Activated naive CD4-positive, alpha-beta T cell treated with anti-CD3 and anti-CD28 coated beads, Interleukin-2, amount 50 U/mL, for 24 hours (primary cell): ENCODE measurements around the gene EDEM2.
"Not testable (repeated sequence)": the region's sequence is repeated elsewhere in the genome, so short reads cannot be mapped to it uniquely, and the experiment has no call there.

Source experiments
- H3K27ac Mint-ChIP-seq: one replicate; pipeline ENCODE4 v1.8.0; 2021; ENCODE audit warnings: mild to moderate bottlenecking, mixed read lengths
- H3K27me3 Mint-ChIP-seq: one replicate; pipeline ENCODE4 v1.8.0; 2021; ENCODE audit warnings: mixed read lengths
- H3K36me3 Mint-ChIP-seq: one replicate; pipeline ENCODE4 v1.8.0; 2021; ENCODE audit warnings: mixed read lengths
- H3K4me1 Mint-ChIP-seq: one replicate; pipeline ENCODE4 v1.8.0; 2021; ENCODE audit warnings: mixed read lengths
- H3K4me3 Mint-ChIP-seq: one replicate; pipeline ENCODE4 v1.8.0; 2021; ENCODE audit warnings: mild to moderate bottlenecking, mixed read lengths
- H3K9me3 Mint-ChIP-seq: one replicate; pipeline ENCODE4 v1.8.0; 2021; ENCODE audit warnings: mixed read lengths

The EDEM2 gene

GRCh38 chr20:35088231-35089145, 58.6 kb downstream of the EDEM2 start:
- Mint-ChIP-seq H3K4me1 (peaks cover 63% of the 10 kb centered on the region), H3K27ac (peak overlapping the region; percentile 44)

GRCh38 chr20:35087791-35088190, 59.3 kb downstream of the EDEM2 start:
- no peak overlapping the region for H3K27ac Mint-ChIP-seq
- H3K4me3 Mint-ChIP-seq: no peak overlapping the region
- H3K9me3 Mint-ChIP-seq: no peaks in the 10 kb centered on the region
- H3K36me3 Mint-ChIP-seq: peaks cover 6% of the 10 kb centered on the region
- H3K4me1 Mint-ChIP-seq: peaks cover 61% of the 10 kb centered on the region
- no peaks in the 10 kb centered on the region for H3K27me3 Mint-ChIP-seq

More at GRCh38 chr20:35088231-35089145, 58.6 kb downstream of the EDEM2 start:
- H3K9me3 Mint-ChIP-seq: no peaks in the 10 kb centered on the region
- peaks cover 6% of the 10 kb centered on the region for H3K36me3 Mint-ChIP-seq
- H3K27me3 Mint-ChIP-seq: no peaks in the 10 kb centered on the region
- peak overlapping the region; percentile 51 for H3K4me3 Mint-ChIP-seq

GRCh38 chr20:35087355-35087754, 59.8 kb downstream of the EDEM2 start:
- no peaks in the 10 kb centered on the region for H3K9me3 Mint-ChIP-seq
- H3K36me3 Mint-ChIP-seq: peaks cover 6% of the 10 kb centered on the region
- no peak overlapping the region for H3K4me3 Mint-ChIP-seq
- no peaks in the 10 kb centered on the region for H3K27me3 Mint-ChIP-seq
- H3K4me1 Mint-ChIP-seq: peaks cover 63% of the 10 kb centered on the region
- H3K27ac Mint-ChIP-seq: no peak overlapping the region

- Mint-ChIP-seq H3K27ac (peak overlapping the region; percentile 23), H3K27me3 (no peaks in the 10 kb centered on the region), H3K36me3 (peaks cover 6% of the 10 kb centered on the region), H3K4me1 (peaks cover 66% of the 10 kb centered on the region), H3K9me3 (no peaks in the 10 kb centered on the region), H3K4me3 (no peak overlapping the region)
Measured at GRCh38 chr20:35085477-35086225, 61.5 kb downstream of the EDEM2 start.

- Mint-ChIP-seq H3K36me3 (peaks cover 6% of the 10 kb centered on the region), H3K27me3 (no peaks in the 10 kb centered on the region), H3K4me1 (peaks cover 69% of the 10 kb centered on the region), H3K27ac (no peak overlapping the region), H3K4me3 (no peak overlapping the region), H3K9me3 (no peaks in the 10 kb centered on the region)
Measured at GRCh38 chr20:35084998-35085397, 62.1 kb downstream of the EDEM2 start.

- not testable (repeated sequence) for H3K27ac Mint-ChIP-seq, H3K4me3 Mint-ChIP-seq, H3K27me3 Mint-ChIP-seq, H3K9me3 Mint-ChIP-seq
- H3K36me3 Mint-ChIP-seq: peaks cover 13% of the 10 kb centered on the region
- H3K4me1 Mint-ChIP-seq: peaks cover 64% of the 10 kb centered on the region
Measured at GRCh38 chr20:35080348-35080642, 66.8 kb downstream of the EDEM2 start.

GRCh38 chr20:35079472-35080347, 67.4 kb downstream of the EDEM2 start:
- Mint-ChIP-seq H3K36me3 (peaks cover 12% of the 10 kb centered on the region), H3K27ac (no peak overlapping the region), H3K4me3 (no peak overlapping the region), H3K4me1 (peaks cover 61% of the 10 kb centered on the region), H3K27me3 (no peaks in the 10 kb centered on the region), H3K9me3 (no peaks in the 10 kb centered on the region)

GRCh38 chr20:35077872-35078271, 69.3 kb downstream of the EDEM2 start:
- Mint-ChIP-seq H3K4me3 (no peak overlapping the region), H3K4me1 (peaks cover 58% of the 10 kb centered on the region), H3K27me3 (no peaks in the 10 kb centered on the region), H3K36me3 (peaks cover 20% of the 10 kb centered on the region), H3K9me3 (no peaks in the 10 kb centered on the region), H3K27ac (peak overlapping the region; percentile 14)

- no peaks in the 10 kb centered on the region for H3K9me3 Mint-ChIP-seq
- no peaks in the 10 kb centered on the region for H3K27me3 Mint-ChIP-seq
- H3K4me3 Mint-ChIP-seq: no peak overlapping the region
- H3K36me3 Mint-ChIP-seq: peaks cover 23% of the 10 kb centered on the region
- no peak overlapping the region for H3K27ac Mint-ChIP-seq
- peaks cover 55% of the 10 kb centered on the region for H3K4me1 Mint-ChIP-seq
Measured at GRCh38 chr20:35077341-35077740, 69.8 kb downstream of the EDEM2 start.

GRCh38 chr20:35071436-35072153, 75.5 kb downstream of the EDEM2 start:
- peaks cover 29% of the 10 kb centered on the region for H3K36me3 Mint-ChIP-seq
- H3K27me3 Mint-ChIP-seq: not testable (repeated sequence)

GRCh38 chr20:35066194-35066593, 80.9 kb downstream of the EDEM2 start:
- Mint-ChIP-seq H3K27me3 (no peaks in the 10 kb centered on the region), H3K36me3 (peaks cover 25% of the 10 kb centered on the region), H3K4me3 (no peak overlapping the region), H3K27ac (no peak overlapping the region), H3K9me3 (no peaks in the 10 kb centered on the region), H3K4me1 (peaks cover 73% of the 10 kb centered on the region)

More at GRCh38 chr20:35071436-35072153, 75.5 kb downstream of the EDEM2 start:
- H3K4me3 Mint-ChIP-seq, H3K27ac Mint-ChIP-seq, H3K9me3 Mint-ChIP-seq: not testable (repeated sequence)
- H3K4me1 Mint-ChIP-seq: peaks cover 41% of the 10 kb centered on the region
